GM18873 (cell line): ENCODE data around the gene CNTRL.

ENCODE experiments used
- ATAC-seq: cut with Tn5 transposase; IDR thresholded peaks from one replicate; pipeline ENCODE4 v1.9.1; 2021; ENCODE audit warnings: mild to moderate bottlenecking, moderate library complexity, moderate number of reproducible peaks; ENCODE audit not compliant: unreplicated experiment, low FRiP score

CNTRL gene

DNA sequence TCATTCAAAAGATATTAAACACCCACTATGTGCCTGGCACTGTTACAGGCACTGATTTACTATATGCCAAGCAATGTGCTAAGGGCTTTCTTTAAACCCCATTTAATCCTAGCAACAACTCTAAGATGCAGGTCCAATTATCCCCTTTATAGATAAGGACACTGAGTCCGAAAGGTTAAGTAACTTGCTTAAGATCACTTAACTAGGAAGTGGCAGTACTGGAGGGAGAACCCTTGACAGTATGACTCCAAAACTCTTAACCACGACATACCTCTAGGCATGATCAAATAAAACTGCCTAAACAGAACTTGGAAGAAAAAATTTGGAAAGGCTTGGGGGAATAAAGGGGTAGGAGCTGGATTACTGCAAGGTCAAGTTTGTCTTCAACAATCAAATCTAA is 125.2 kb downstream of the CNTRL start:
- ATAC-seq, result no peak

DNA sequence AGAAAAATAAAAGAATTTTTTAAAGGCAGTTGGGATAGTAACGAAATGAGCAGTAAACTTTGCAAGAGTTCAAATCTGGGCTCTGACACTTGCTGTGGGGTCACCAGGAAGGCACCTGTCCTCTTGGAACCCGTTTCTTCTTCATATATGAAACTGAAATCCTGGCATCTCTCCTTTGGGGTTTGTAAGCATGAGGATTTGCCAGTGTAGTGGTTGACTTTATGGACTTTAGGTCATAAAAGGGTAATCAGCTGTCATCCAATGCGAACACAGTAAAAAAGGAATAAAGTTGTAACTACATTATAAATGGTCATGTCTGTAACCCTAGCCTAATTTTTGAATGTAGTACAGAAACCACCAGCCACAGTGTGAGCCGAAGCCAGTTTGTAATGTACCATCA is 125.6 kb downstream of the CNTRL start:
- ATAC-seq, result no peak

DNA sequence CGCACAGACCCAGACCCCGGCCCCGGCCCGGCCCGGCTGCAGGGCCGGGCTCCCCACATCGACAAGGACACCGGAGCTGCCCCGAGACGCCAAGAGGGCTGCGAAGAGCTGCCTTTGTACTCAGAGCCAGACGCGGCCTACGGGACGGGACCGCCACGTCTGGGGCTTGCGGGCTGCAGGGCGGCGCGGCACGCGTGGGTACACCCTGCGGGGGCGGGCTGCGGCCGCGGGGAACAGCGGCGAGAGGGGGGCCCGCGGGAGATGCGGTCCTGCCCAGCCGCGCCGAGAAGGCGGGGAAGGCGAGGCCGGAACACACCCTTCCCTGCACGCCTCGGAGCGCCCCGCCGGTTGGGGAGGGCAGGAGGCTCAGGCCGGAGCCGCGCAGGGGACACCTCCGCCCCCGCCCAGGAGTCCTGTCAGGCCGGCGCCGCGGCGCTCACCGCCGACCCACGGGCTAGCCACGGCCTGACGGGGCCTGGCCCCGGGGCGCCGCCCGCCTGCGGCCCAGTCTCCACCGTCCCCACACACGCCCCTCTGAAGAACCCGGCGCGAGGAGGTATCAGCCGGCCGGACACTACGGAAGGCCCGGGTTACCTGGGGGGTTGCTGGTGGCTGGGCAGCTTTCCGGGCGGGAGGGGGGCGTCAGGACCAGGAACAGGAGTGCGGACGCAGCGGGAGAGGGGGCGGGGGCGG is 126.4 kb downstream of the CNTRL start:
- peak; percentile 13 for ATAC-seq

DNA sequence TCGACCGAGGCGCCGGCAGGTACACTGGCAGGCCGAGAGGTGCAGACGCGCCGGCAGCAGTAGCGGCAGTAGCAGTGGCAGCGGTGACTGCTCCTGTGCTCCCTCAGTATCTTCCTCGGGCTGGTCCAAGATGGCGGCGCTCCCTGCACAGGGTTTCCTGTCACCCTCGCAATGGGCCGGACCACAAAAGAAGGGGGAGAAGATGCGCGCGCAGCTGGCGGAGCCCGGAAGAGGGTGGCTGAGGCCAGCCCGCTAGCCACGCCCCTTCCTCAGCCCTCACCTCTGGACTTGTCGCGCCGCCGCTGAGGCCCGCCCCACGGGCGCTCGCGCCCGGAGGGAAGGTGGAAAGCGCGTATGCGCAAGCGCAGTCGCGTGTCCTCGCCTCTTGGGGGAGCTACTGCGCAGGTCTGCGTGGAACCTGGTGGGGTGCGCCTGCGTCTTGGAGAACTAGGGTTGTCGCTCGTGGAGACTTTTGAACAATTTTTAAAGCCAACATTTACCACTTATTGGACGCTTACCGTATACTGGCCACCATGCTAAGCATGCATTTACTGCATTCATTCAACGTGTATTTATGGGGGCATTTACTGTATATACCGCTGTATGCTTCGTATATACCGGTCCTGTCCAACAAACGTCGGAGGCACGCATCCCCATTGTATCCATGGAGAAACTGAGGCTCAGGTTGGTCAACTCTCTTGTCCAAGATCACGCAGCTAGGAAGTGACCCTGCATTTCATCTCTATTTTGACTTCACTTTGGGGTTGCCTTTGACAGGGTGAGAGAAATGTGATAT is 127.2 kb downstream of the CNTRL start, which contains the start of gene RAB14:
Gene RAB14 (minus strand): TSS at position 132 of the 796 bp plus-strand sequence. CDS start 8,457 bp downstream, outside the sequence.
- peak; percentile 81 for ATAC-seq

DNA sequence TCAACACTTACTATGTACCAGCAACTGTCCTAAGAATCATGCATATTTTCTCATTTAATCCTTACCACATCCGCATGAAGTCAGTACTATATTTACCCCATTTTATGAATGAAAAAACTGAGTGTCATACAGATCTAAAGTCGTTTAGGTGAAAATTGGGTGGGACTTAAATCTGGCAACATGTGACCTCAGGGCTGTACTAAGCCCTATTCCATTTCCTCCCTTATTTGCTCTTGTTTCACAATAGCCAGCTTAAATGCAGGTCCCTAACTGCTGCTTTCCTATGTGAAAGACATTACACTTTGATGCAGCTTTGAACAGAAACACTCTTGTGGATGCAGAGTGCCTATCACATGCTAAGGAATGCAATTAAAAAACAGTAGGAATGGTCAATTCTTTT is 129.4 kb downstream of the CNTRL start:
- ATAC-seq, result no peak

DNA sequence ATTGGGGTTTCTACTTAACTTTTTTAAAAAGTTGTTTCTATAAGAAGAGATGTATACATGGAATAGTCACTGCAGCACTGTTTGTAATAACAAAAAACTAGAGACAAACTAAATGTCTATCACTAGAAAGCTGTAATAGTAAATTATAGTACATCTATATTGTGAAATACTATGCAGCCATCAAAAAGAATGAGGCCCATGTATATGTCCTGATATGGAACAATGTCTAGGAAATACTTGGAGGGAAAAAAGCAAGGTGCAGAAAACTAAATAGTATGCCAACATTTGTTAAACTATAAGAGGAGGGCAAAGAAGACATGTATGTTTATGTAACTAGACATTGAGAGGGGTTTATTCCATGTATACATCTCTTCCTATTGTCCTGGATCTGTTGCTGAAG is 129.9 kb downstream of the CNTRL start:
- ATAC-seq, result no peak

DNA sequence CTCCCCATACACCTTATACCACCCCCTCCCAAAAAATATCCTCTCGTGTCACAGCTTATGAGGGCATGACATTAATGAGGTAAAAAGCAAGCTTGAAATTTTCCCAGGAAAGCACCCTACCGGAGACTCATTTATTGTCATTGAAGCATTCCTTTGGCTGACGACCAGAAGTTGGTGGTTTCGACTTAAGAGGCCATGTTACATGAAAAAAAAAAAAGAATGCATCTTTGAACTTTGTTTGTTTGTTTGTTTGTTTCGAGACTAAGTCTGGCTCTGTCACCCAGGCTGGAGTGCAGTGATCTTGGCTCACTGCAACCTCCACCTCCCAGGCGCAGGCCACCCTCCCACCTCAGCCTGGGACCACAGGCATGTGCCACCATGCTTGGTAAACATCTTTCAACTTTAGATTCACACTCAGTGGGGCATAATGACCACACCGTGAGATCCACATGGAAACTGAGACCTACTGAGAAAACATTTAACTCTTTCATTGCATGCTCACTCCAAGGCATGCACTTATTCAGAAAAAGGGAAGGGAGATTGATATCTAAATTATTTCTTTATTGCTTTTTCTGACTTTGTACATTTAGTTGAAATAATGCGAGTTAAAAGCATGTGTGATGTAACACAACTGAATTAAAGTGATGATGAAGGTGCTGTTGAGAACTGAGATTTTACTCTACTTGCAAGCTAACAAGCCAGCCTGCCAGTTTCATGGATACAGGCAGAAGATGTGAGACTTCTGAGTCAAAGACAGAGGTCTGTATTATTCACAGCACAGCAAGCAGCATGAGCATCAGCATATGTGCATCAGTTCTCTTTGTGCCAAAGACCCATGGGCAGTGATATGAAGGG is 132.0 kb downstream of the CNTRL start:
- peak; percentile 14 for ATAC-seq

DNA sequence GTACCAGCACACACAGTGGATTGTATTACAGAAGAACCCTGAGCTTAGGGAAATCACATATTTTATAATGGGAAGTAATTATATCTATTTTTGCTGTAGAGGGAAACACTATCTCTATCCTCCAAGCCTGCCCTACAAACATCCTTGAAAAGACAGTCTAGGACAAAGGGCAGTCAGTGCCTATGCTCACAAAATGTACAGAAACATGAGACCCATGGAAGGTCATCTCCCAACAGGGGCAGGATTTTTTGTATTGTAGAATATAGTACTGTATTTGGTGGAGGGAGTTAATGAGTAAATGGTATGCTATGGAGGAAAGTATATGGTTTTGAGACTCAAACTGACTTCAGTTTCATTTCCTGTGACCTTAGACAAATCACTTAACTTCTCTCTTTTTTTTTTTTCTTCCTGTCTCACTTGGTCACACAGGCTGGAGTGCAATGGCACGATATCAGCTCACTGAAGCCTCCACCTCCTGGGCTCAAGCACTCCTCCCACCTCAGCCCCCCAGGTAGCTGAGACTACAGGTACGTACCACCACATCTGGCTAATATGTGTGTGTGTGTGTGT is 132.7 kb downstream of the CNTRL start:
- ATAC-seq, result peak; percentile 74

DNA sequence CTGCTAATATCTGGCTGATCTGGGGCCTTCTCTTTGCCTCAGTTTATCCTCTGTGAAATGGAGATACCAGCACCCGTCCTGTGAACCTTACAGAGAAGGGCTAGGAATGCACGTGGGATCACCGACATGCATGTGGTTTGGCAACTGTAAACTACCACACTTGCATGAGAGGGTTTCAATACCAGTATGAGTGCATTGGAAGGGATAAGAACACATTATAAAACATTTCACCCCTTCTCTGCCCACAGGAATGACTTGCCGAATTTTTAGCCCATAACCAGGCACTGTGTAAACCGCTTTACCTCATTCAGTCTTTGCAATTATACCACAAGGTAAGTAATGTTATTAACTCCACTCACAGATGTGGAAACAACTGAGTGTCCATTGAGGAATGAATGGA is 135.8 kb downstream of the CNTRL start:
- ATAC-seq, result no peak

DNA sequence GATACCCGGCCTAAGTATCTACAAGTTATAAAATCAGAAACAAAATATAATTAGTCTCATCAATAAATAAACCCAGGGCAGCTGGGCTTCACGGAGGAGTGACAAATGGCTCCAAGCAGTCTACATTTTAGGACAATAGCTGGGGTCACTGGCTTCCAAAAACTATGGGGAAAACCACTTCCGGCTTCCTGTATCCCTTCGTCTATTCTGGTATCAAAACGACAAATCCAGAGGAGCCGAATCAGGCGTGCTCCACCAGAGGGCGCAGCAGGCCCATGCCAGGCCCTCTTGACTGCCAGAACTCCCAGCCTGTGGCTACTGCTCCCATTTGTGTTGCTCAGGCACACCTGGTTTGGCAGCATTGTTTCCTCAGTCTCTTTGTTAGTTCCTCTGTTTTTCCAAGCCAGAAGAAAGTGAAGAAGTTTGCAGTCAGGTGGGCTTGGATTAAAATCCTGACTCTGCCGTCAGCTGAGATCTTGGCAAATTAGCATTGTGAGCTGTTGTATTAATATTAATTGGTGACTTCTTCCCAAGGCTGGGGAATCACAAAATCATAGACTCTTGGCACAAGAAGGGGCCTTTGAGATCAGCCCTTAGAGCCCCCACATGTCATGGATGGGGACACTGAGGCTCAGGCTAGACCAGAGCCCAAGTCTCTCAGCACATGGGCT is 138.5 kb downstream of the CNTRL start:
- no peak for ATAC-seq

DNA sequence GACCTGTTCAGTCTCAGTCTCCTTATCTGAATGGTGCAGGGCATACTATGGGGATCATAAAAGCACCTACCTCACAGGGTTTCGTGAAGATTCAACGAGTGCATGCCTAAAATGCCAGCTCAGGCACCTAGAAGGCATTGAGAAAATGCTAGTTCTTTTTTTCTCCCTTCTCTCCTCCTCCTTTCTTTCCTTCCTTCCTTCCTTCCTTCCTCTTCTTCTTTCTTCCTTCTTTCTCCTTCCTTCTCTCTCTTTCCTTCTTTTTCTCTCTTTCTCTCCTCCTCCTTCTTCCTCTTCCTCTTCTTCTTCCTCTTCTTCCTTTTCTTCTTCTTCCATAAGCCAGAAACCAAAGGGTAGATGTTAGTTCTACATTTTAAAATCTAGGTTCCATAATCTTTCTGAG is 139.2 kb downstream of the CNTRL start:
- no peak for ATAC-seq

DNA sequence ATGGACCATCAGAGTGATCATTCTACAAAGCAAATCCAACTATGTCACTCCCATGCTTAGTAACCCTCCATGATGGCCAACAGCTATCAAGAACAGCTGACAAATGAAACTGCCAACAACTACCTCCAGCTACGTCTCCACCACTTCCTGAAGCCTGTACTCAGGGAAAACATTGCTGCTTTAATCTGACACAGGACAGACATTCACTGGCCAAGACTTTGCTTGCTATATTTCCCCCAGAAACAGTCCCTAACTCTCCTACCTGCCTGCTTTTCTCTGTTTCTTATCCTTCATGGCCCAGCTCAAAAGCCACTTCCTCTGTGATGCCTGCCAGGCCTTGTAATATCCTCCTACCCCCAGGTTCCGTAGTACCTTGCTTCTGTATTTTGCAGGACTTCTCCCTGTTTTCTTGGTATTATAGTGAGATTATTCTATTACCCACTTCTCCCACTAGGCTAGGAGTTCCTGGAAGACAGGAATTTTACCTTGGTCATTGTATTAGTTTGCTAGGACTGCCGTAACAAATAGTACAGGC is 141.6 kb downstream of the CNTRL start:
- no peak for ATAC-seq

DNA sequence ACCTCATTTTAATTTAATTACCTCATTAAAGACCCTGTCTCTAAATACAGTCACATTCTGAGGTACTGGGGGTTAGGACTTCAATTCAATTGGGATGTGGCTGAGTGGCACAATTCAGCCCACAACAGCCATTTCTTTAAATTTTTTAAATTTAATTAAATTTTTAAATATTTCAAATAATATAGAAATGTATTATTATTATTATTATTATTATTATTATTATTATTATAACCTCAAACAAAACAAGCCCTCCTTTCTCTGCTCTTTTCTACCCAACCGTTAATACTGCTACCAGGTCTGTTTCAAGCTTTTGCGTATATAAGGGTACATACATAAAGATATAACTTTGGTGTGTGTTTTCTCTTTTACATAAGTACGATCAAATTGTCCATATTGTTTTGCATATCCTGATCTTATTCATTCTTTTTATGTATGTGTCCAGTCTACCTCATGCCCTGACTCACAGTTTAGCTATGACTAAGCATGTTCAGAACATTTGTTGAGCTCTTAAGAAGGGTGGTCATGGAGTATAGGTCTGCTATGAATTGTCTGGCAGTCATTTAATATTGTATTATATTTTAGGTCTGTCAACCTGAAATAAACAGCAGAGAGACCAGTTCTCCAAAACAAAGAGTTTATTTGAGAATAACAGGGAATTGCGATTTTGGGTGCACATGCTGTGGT is 143.0 kb downstream of the CNTRL start:
- peak; percentile 86 for ATAC-seq

DNA sequence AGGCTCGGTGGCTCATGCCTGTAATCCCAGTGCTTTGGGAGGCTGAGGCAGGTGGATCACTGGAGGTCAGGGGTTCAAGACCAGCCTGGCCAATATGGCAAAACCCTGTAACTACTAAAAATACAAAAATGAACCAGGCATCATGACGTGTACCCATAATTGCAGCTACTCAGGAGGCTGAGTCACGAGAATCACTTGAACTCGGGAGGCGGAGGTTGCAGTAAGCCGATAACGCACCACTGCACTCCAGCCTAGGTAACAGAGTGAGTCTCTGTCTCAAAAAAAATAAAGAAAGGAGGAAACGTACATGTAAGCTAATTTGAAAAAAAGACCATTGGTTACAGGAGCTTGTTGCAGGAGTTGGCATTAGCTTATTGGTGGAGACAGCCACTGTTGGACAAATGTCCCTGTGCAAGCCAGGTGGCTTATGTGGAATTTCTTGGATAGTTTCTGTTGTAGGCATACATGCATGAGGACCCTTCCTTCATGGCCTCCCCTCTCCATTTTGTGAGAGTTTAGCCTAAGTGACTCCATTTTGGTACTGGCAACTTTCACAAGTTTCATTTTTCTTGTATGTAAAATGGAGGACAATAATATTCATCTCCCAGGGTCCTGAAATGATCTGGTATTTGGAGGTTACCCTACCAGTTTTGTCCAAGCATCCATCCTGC is 143.7 kb downstream of the CNTRL start:
- peak; percentile 8 for ATAC-seq

DNA sequence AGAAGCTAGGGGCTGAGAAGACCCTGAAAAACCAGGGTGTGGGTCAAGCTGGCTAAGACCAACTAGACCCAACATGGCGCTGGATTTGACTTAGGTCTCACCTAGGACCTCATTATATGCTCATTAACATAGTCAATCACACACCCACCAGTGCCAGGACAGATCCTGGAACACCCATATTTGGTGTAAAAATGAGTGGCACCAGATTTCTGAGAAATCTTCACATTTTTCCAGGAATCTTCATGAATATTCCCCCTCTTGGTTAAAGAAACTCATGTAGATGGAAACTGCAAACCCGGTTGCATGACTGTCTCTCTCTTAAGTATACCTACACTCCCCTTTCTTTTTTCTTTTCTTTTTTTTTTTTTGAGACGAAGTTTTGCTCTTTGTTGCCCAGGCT is 144.8 kb downstream of the CNTRL start:
- no peak for ATAC-seq

DNA sequence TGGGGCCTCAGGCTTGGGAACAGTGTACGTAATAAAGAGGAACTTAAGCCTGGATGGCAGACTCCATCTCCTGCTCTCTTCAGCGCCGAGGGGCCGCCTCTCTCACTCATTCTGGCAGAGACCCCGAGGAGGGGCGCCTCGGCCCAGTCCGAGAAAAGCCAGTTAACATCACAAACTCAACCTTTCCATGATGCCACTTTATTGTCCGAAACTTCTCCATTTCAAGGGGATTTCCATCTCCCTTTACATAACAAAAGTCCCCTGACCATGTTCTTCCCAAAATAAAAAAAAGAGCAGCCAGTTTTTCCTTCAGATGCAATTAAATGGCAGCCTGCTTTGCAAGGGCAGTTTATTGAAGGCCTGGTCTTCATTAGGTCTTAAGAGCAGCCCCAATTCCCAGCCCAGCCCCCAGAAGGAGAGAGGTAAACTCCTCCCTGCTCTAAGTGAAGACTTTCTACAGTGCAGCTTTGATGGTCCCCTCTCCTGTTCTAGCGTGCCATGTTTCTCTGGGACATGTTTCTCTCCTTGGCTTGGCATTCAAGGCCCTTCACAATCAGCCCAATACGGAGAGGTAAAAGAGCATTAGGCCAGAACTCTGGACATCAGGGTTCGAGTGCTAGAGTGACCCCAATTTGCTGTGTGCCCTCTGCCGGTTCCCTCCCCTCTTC is 146.4 kb downstream of the CNTRL start:
- ATAC-seq, result no peak

DNA sequence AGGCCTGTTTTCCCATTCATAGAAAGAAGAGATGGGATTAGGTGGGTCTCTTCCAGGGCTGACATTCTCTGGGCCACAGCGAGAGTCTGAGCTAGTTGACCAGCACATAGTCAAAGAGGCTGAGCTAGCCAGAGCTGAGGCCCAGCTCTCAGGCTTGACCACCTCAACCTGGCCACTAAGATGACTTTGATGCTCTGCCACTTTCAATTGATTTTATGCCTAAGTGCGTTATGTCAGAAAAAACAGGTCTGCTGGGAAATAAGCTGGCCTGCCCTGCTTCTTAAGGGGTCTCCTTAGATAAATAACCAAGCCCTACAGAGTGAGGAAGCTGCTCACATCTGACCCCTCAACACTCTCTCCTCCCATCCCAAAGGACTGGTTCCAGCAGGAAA is 146.9 kb downstream of the CNTRL start:
- ATAC-seq, result no peak

DNA sequence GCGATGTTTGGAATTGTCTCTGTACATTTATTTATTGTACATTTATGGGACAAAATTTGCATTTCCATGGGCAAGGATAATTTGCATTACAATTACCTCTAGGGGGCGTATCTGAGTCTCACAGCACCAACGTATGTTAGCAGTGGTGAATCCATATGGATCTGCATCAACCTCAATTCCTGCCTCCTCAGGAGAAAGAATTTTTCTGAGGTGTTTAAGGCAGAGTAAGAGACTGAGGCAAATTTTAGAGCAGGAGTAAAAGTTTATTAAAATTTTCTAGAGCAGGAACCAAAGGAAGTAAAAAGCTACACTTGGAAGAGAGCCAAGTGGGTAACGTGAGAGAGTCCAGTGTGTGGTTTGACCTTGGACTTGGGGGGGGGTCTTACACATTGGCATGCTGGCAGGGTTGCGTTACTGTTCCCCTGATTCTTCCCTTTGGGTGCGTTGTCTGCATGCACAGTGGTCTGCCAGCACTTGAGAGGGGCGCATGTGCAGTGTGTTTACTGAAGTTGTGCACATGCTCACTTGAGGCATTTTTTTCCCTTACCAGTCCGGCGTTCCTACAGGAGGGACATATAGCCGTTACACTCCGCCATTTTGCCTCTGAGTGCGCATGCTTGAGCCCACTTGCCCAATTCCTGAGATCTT is 147.9 kb downstream of the CNTRL start:
- no peak for ATAC-seq
